H9 (cell line): ENCODE measurements around the gene KRTAP10-10. TPM values are rescaled to one million over a fixed set of nuclear protein-coding genes. Genes with fewer than 3 reads are reported as not detected.

Source experiments
- DNase-seq: peaks from one replicate; pipeline ENCODE4 v3.0.0-alpha.2; 2017
- H2AFZ ChIP-seq: one replicate; pipeline ENCODE4 v1.6.1; 2013; ENCODE audit warnings: mild to moderate bottlenecking, low read length, control low read depth, moderate library complexity
- H2AK5ac ChIP-seq: 2 replicates; pipeline ENCODE4 v1.6.1; 2013; ENCODE audit warnings: low read length, control low read depth, mixed read lengths; ENCODE audit not compliant: insufficient read length
- H2BK120ac ChIP-seq: one replicate; pipeline ENCODE4 v1.6.1; 2013; ENCODE audit warnings: low read depth, mild to moderate bottlenecking, low read length, control low read depth, inconsistent platforms; ENCODE audit not compliant: poor library complexity, severe bottlenecking
- H2BK12ac ChIP-seq: 2 replicates; pipeline ENCODE4 v1.6.1; 2013; ENCODE audit warnings: low read length, control low read depth, mixed read lengths, low read depth; ENCODE audit not compliant: insufficient read length
- H2BK15ac ChIP-seq: 2 replicates; pipeline ENCODE4 v1.6.1; 2013; ENCODE audit warnings: low read depth, low read length, control low read depth
- H2BK20ac ChIP-seq: one replicate; pipeline ENCODE4 v1.6.1; 2013; ENCODE audit warnings: low read depth, mild to moderate bottlenecking, low read length, control low read depth, inconsistent platforms; ENCODE audit not compliant: poor library complexity, severe bottlenecking
- H2BK5ac ChIP-seq: 2 replicates; pipeline ENCODE4 v1.6.1; 2013; ENCODE audit warnings: low read length, control low read depth, mixed read lengths; ENCODE audit not compliant: insufficient read length
- H3K14ac ChIP-seq: 2 replicates; pipeline ENCODE4 v1.6.1; 2013; ENCODE audit warnings: low read length, control low read depth; ENCODE audit not compliant: insufficient read depth
- H3K18ac ChIP-seq: 2 replicates; pipeline ENCODE4 v1.6.1; 2013; ENCODE audit warnings: low read depth, mild to moderate bottlenecking, mixed read lengths, low read length, control low read depth; ENCODE audit not compliant: insufficient read length
- H3K23ac ChIP-seq: 2 replicates; pipeline ENCODE4 v1.6.1; 2013; ENCODE audit warnings: low read length, control low read depth, mixed read lengths, low read depth; ENCODE audit not compliant: insufficient read length
- H3K23me2 ChIP-seq: 2 replicates; pipeline ENCODE4 v1.6.1; 2013; ENCODE audit warnings: low read depth, mild to moderate bottlenecking, mixed read lengths, low read length, control low read depth; ENCODE audit not compliant: insufficient read length, poor library complexity, severe bottlenecking
- H3K27ac ChIP-seq: 2 replicates; pipeline ENCODE4 v1.5.1; 2013; ENCODE audit warnings: low read length, control low read depth, mixed read lengths, low read depth; ENCODE audit not compliant: insufficient read length
- H3K27me3 ChIP-seq: 2 replicates; pipeline ENCODE4 v1.6.1; 2013; ENCODE audit warnings: low read length, control low read depth, inconsistent platforms; ENCODE audit not compliant: insufficient read depth
- H3K4ac ChIP-seq: 2 replicates; pipeline ENCODE4 v1.6.1; 2013; ENCODE audit warnings: low read depth, mild to moderate bottlenecking, control low read depth, inconsistent platforms, low read length, moderate library complexity
- H3K4me1 ChIP-seq: 2 replicates; pipeline ENCODE4 v1.6.1; 2013; ENCODE audit warnings: low read length, control low read depth, inconsistent platforms; ENCODE audit not compliant: insufficient read depth
- H3K4me2 ChIP-seq: 2 replicates; pipeline ENCODE4 v1.6.1; 2013; ENCODE audit warnings: low read length, control low read depth, mixed read lengths; ENCODE audit not compliant: insufficient read length, insufficient read depth
- H3K56ac ChIP-seq: 2 replicates; pipeline ENCODE4 v1.6.1; 2013; ENCODE audit warnings: low read depth, mild to moderate bottlenecking, mixed read lengths, low read length, control low read depth; ENCODE audit not compliant: insufficient read length
- H3K79me1 ChIP-seq: 2 replicates; pipeline ENCODE4 v1.6.1; 2013; ENCODE audit warnings: low read depth, mild to moderate bottlenecking, moderate library complexity, low read length, control low read depth, inconsistent platforms; ENCODE audit not compliant: insufficient read depth, poor library complexity, severe bottlenecking
- H3K79me2 ChIP-seq: 2 replicates; pipeline ENCODE4 v1.6.1; 2013; ENCODE audit warnings: low read length, control low read depth, inconsistent platforms; ENCODE audit not compliant: insufficient read depth
- H3K9ac ChIP-seq: 2 replicates; pipeline ENCODE4 v1.6.1; 2013; ENCODE audit warnings: low read length, control low read depth, mixed read lengths; ENCODE audit not compliant: insufficient read length; ENCODE audit errors: extremely low read depth
- H3K9me3 ChIP-seq: one replicate; pipeline ENCODE4 v1.6.1; 2013; ENCODE audit warnings: low read depth, low read length, inconsistent platforms; ENCODE audit not compliant: control insufficient read depth
- H3T11ph ChIP-seq: one replicate; pipeline ENCODE4 v1.6.1; 2013; ENCODE audit warnings: mild to moderate bottlenecking, low read length, control low read depth, inconsistent platforms
- H4K20me1 ChIP-seq: one replicate; pipeline ENCODE4 v1.6.1; 2013; ENCODE audit not compliant: control insufficient read depth, insufficient read length, insufficient read depth
- H4K5ac ChIP-seq: 2 replicates; pipeline ENCODE4 v1.6.1; 2013; ENCODE audit warnings: low read depth, mild to moderate bottlenecking, mixed read lengths, low read length, control low read depth; ENCODE audit not compliant: insufficient read length
- H4K8ac ChIP-seq: replicated peaks from 2 replicates; pipeline ENCODE4 v1.6.1; 2013; ENCODE audit warnings: low read length, control low read depth, mixed read lengths, low read depth; ENCODE audit not compliant: insufficient read length
- H4K91ac ChIP-seq: 2 replicates; pipeline ENCODE4 v1.6.1; 2013; ENCODE audit warnings: low read depth, mild to moderate bottlenecking, moderate library complexity, mixed read lengths, low read length, control low read depth; ENCODE audit not compliant: insufficient read length
- H3K27ac Mint-ChIP-seq, 3 experiments: 2 replicates in 2 of 3; 3 replicates in 1 of 3; pipeline ENCODE4 v1.8.0; 2020 to 2021; ENCODE audit warnings: mixed read lengths in 3 of 3, mild to moderate bottlenecking in 1 of 3, moderate library complexity in 1 of 3
- H3K27me3 Mint-ChIP-seq: 2 replicates; pipeline ENCODE4 v1.8.0; 2021; ENCODE audit warnings: low read depth, mild to moderate bottlenecking, moderate library complexity, mixed read lengths
- H3K36me3 Mint-ChIP-seq, 3 experiments: 2 replicates in 2 of 3; 3 replicates in 1 of 3; pipeline ENCODE4 v1.8.0; 2020 to 2021; ENCODE audit warnings: low read depth in 3 of 3, mixed read lengths in 3 of 3; ENCODE audit not compliant: insufficient read depth in 1 of 3
- H3K4me1 Mint-ChIP-seq, 2 experiments: 2 replicates each; pipeline ENCODE4 v1.8.0; 2020; ENCODE audit warnings: mixed read lengths in 2 of 2
- H3K4me3 Mint-ChIP-seq, 2 experiments: 2 replicates in 1 of 2; 3 replicates in 1 of 2; pipeline ENCODE4 v1.8.0; 2020 to 2021; ENCODE audit warnings: mild to moderate bottlenecking in 2 of 2, mixed read lengths in 2 of 2, moderate library complexity in 1 of 2
- H3K9me3 Mint-ChIP-seq, 2 experiments: 2 replicates in 1 of 2; 3 replicates in 1 of 2; pipeline ENCODE4 v1.8.0; 2020; ENCODE audit warnings: mild to moderate bottlenecking in 2 of 2, mixed read lengths in 2 of 2, moderate library complexity in 1 of 2
- WGBS: extraction: QIAGEN DNeasy Blood & Tissue Kit; methylation state at CpG from one replicate; pipeline ENCODE4 v1.1.7; 2013; ENCODE audit warnings: missing lambda C conversion rate, low lambda C conversion rate, mixed read lengths; ENCODE audit not compliant: insufficient read length; ENCODE audit errors: extremely low coverage; 5-methylcytosine and 5-hydroxymethylcytosine counted together
- total RNA-seq: library from RNA; stranded (reverse); gene quantifications from 2 replicates; pipeline ENCODE4 v1.2.1, GENCODE V29; 2021
- TF ChIP-seq, protein P1 (sequence below): fragments of 200-600 bp; sonication (generic); conservative IDR thresholded peaks from 3 replicates; pipeline ENCODE4 v1.8.0; 2021; ENCODE audit warnings: antibody characterized with exemption, mild to moderate bottlenecking

The KRTAP10-10 gene
- total RNA-seq, 1 experiment from 2014 or later = not detected

DNA sequence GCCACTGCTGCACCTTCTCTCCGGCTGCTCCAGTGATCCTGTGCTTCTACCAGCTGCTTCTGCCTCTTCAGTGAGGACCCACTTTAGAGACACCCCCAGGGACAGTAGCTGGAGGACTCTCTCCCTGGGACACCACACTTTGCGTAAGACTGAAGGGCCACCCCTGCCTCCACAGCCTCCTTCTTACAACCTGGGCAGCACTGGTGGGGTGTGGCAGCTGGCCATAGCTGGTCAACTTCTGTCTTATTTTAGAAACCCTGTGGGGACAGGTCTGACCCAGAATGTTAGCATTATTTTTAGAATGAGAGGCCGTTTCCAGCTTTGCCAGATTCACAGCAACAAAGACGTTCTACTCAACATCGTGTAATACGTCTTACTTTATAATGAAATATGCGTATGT, 11.4 kb upstream of the KRTAP10-10 start:
- no peak overlapping the region for H3K4ac ChIP-seq
- no peaks in the 10 kb centered on the region for H3K79me2 ChIP-seq
- H4K5ac ChIP-seq = no peak overlapping the region
- no peak overlapping the region for H3K4me3 Mint-ChIP-seq
- H3K9me3 ChIP-seq = no peaks in the 10 kb centered on the region
- H3K27me3 ChIP-seq = no peaks in the 10 kb centered on the region
- H3K27me3 Mint-ChIP-seq = peaks cover 5% of the 10 kb centered on the region
- WGBS = no CpG with 5 or more reads among the region's 7 CpGs
- no peak overlapping the region for H3K9ac ChIP-seq
- peaks cover 33 to 35% of the 10 kb centered on the region in 2 experiments for H3K9me3 Mint-ChIP-seq
- no peak overlapping the region for H3T11ph ChIP-seq
- no peak overlapping the region for H2BK120ac ChIP-seq
- no peak overlapping the region for H2AFZ ChIP-seq
- no peak overlapping the region for H2BK12ac ChIP-seq
- H3K36me3 Mint-ChIP-seq = peaks cover 8 to 25% (median 14%) of the 10 kb centered on the region in 3 experiments; a peak in 6 of 7 replicates
- no peaks in the 10 kb centered on the region for H3K23me2 ChIP-seq
- H3K18ac ChIP-seq = no peak overlapping the region
- no peak overlapping the region for H2BK15ac ChIP-seq
- H4K8ac ChIP-seq = no peak overlapping the region
- no peak overlapping the region for H3K23ac ChIP-seq
- no peak overlapping the region for H3K14ac ChIP-seq
- TF ChIP-seq, protein P1, sequence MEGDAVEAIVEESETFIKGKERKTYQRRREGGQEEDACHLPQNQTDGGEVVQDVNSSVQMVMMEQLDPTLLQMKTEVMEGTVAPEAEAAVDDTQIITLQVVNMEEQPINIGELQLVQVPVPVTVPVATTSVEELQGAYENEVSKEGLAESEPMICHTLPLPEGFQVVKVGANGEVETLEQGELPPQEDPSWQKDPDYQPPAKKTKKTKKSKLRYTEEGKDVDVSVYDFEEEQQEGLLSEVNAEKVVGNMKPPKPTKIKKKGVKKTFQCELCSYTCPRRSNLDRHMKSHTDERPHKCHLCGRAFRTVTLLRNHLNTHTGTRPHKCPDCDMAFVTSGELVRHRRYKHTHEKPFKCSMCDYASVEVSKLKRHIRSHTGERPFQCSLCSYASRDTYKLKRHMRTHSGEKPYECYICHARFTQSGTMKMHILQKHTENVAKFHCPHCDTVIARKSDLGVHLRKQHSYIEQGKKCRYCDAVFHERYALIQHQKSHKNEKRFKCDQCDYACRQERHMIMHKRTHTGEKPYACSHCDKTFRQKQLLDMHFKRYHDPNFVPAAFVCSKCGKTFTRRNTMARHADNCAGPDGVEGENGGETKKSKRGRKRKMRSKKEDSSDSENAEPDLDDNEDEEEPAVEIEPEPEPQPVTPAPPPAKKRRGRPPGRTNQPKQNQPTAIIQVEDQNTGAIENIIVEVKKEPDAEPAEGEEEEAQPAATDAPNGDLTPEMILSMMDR = no peak
- H3K4me1 Mint-ChIP-seq = peaks cover 3 to 7% of the 10 kb centered on the region in 2 experiments; a peak in 2 of 4 replicates
- no peak overlapping the region for H3K27ac ChIP-seq
- no peak overlapping the region for H3K27ac Mint-ChIP-seq
- no peaks in the 10 kb centered on the region for H3K4me1 ChIP-seq
- H2AK5ac ChIP-seq = no peak overlapping the region
- no peaks in the 10 kb centered on the region for H4K20me1 ChIP-seq
- H3K4me2 ChIP-seq = no peak overlapping the region
- no peak overlapping the region for H2BK20ac ChIP-seq
- no peaks in the 10 kb centered on the region for H3K79me1 ChIP-seq
- no peak overlapping the region for H3K56ac ChIP-seq
- H2BK5ac ChIP-seq = no peak overlapping the region
- no peak for DNase-seq
- H4K91ac ChIP-seq = no peak overlapping the region
